CD4-positive, alpha-beta T cell treated with Interleukin-21 for 1 hour (primary cell): ENCODE results near the gene PLAAT2.
"Not testable (repeated sequence)": the region's sequence is repeated elsewhere in the genome, so short reads cannot be mapped to it uniquely, and the experiment has no call there.

ENCODE experiments used
- DNase-seq: peaks from one replicate; pipeline ENCODE4 v3.0.0-alpha.2; 2020

The PLAAT2 gene

DNA sequence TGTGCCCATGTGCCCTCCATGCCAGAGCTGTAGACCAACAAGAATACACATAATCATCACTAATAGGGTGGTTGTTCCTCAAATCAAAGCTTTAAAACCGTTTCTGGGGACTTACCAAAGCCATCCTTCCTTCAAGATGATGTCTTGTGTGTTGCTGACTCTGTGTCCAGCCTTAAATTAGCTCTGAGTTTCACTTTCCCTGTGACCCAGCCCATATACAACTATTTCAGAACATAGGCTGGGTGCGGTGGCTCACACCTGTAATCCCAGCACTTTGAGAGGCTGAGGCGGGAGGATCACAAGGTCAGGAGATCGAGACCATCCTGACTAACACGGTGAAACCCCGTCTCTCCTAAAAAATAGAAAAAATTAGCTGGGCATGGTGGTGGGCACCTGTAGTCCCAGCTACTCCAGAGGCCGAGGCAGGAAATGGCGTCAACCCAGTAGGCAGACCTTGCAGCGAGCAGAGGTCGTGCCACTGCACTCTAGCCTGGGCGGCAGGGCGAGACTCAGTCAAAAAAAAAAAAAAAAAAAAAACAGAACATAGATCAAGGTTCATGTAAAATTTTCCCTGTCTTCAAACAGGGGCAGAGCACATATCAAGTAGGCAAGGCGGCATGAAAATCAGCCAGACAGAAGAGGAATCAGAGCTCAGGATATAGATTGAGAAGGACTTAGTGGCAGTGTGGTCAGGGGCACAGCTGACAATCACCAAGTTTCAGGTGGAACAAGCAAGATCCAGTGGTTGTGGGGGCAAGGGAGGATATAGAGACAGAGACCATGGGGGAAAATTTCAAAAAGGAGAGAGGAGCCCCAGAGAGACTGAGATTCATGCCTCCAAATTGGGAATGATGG, at the start of gene PLAAT2:
Gene PLAAT2, minus strand, starts transcription at position 179 of the 855 bp plus-strand sequence. Its CDS starts 55 bp downstream, at position 124.
- DNase-seq = no peak

DNA sequence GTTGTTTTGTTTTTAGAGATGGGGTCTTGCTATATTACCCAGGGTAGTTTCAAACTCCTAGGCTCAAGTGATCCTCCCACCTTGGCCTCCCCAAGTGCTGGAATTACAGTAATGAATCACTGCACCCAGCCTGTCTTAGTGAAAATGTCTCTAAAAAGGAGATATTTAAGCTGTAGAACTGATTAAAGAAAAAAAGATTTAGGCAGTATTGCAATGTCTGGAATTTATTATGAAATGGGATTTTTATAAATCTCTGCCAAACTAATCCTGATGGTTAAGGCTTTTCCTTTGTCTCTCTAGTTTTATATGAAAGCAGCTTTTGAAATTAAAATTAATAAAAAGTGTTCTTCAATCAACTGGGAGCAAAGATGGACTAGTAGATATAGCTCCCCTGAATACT, 49.0 kb upstream of the PLAAT2 start:
- no peak for DNase-seq

DNA sequence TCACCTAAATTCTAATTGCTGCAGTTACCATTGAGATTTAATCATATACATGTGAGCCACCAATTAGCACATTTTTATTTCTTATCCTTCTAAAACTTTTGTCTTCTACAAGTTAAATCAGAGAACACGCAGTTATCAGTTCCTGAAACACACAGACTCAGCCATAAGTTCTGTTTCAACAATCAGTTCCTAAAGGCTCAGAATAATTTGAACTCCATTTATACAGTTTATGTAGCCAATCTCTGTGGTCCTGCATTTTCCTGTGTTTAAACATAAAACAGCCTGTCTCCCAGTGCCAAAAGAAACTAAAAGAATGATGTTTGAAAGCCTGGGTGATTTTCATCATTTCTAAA, 48.2 kb upstream of the PLAAT2 start:
- DNase-seq = no peak

DNA sequence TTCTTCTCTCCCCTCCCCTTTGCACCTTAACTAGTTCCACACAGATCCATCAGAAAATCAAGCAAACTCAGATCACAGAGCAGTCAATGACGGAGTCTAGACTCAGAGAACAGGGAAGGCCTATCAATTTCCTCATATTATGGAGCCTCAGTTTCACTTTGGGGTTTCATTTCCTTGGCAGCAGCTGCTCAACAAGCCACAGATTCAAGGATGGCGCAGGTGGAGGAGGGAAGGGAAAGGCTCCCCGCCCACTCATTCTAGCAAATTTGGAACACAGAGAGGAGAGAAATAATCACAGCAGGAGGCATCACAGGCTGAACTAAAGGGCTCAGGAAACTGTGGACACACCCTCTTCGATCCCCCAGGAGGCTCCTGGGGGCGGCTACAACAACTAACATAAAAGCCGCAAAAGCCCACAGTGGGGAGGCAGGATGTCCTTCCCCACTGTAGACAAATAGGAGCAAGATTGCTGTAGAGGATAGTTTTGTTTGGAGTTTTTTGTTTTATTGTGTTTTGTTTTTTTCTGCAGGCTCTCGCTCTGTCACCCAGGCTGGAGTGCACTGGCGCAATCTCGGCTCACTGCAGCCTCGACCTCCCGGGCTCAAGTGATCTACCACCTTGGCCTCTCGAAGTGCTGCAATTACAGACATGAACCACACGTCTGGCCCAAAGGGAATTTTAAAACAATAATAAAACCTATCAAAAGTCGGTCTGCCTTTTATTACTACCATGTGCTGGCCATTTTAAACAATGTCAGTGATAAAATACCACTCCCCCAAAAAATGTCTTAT, 47.6 kb upstream of the PLAAT2 start:
- no peak for DNase-seq

DNA sequence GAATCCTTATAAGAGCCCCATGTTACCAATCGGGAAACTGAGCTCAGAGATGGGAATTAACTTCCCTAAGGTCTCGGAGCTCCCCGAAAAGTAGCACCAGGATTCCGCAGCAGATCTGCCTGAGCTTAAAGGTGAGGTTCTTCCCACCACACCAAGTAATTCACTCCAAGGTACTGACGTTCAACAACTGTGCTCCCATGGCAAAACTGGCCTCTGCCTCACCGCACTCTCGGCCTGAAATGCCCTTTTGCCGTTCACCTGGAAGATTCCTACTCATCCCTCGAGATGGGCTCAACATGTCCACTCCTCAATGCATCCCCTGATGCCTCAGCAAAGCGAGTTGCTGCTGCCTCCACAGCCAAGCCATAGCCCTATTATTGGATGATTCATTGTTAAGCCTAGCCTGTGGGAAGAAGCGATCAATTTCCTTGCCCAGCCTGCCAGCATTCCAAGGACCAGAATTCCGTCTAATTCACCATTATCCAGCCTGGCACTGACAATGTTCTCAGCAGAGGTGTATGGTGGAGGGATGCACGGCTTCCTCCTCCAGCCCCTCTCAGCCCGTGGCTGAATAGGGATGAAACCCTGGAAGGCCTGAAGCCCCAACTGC, 46.9 kb upstream of the PLAAT2 start:
- DNase-seq = no peak

DNA sequence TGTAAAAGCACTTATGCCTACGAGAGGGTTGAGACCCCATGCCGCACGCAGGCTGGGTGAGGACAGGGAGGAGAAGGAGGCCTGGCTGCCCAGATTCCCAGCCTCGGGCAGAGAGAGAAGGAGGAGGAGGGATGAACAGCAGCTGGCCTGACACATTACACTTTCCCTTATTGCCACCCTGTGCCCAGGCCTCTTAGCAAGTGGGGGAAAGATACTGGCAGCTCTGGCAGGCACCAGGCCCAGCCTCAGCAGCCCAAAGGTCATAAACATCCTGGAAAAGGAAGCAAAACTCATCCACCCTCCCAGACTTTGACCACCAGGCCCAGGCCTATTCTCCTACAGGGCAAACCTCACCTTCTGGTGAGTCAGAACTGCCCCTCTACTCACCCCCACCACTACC, 46.4 kb upstream of the PLAAT2 start:
- DNase-seq = no peak

DNA sequence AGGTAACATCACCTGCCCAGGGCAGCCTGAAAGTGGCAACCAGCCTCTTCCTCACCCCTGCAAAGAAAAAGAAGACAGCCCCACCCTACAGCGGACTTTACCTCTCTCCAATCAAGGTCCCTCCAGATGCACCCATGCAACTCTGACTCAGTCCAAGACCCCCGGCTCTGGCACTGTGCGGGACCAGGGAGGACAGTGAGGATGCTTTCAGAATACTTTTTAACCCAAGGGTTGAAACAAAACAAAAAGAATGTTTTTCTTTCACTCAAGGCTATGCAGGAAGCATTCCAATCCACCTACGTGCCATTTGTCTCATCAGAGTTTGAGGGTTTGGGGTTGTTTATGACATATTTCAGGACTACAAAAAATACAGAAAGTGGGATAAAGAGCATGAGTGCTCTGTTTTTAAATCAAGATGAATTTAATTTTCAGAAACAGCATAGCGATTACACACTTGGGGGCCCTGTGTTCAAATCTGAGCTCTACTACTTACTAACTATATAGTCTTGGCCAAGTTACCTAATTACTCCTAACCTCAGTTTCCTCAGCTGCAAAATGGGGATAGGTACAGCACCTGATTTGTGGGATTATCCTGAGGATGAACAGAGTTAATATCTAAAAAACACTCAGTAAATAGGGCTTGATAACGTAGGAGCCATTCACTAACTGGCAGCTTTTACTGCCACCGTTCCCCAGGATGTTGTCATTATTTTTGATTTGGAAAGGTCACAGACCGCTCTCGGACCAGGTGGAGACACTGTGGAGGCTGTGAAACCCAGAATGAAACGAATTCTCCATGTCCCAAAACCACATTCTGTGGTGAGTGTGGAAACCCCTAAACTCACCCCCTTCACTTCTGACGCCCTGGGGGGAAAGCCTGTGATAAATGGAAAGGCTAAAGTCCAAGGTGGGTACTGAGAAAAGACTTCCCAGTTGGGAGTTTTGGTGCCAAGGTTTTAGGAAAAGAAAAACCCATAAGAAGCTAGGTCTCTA, 45.5 kb upstream of the PLAAT2 start:
- no peak for DNase-seq

DNA sequence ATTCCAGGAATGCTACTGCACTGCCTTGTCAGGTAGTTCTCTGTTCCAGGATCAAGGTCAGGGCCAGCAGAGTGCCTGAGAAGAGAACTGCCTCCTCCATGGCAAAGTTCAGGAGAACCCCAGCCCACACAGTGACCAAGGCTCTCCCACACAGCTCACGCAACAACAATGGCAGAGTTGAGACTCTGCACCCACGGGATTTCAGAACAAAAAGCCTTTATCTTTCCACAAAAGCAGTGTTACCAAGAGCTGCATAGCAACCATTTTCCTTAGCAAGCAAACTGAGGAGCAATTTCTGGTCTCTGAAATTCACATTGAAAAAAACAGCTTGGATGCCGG, 40.0 kb upstream of the PLAAT2 start:
- no peak for DNase-seq

DNA sequence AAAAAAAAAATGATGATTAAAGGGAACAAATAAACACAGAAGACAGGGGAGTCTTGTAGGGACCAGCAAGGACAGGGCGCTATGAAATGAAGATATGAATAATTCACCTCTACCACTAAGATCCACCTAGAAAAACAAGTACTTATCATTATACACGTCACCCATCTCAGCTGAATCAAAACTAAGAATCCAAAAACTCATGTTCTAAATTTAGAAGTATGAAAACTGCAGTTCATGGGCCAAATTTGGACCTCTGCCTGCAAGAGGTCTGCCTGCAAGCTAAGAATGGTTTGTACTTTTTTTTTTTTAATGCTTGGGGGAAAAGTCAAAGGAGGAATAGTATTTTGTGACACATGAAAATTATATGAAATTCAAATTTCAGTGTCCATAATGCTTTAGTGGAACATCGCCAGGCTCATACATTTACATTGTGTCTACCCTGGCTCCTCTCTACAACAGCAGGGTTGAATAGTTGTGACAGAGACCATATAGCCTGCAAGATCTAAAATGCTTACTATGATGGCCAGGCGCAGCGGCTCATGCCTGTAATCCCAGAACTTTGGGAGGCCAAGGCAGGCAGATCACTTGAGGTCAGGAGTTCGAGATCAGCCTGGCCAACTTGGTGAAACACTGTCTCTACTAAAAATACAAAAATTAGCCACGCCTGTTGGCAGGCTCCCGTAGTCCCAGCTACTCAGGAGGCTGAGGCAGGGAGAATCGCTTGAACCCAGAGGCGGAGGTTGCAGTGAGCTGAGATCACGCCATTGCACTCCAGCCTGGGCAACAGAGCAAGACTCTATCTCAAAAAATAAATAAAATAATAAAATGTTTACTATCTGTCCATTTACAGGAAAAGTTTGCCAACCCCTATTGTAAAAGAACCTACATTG, 39.4 kb upstream of the PLAAT2 start:
- DNase-seq = not testable (repeated sequence)

DNA sequence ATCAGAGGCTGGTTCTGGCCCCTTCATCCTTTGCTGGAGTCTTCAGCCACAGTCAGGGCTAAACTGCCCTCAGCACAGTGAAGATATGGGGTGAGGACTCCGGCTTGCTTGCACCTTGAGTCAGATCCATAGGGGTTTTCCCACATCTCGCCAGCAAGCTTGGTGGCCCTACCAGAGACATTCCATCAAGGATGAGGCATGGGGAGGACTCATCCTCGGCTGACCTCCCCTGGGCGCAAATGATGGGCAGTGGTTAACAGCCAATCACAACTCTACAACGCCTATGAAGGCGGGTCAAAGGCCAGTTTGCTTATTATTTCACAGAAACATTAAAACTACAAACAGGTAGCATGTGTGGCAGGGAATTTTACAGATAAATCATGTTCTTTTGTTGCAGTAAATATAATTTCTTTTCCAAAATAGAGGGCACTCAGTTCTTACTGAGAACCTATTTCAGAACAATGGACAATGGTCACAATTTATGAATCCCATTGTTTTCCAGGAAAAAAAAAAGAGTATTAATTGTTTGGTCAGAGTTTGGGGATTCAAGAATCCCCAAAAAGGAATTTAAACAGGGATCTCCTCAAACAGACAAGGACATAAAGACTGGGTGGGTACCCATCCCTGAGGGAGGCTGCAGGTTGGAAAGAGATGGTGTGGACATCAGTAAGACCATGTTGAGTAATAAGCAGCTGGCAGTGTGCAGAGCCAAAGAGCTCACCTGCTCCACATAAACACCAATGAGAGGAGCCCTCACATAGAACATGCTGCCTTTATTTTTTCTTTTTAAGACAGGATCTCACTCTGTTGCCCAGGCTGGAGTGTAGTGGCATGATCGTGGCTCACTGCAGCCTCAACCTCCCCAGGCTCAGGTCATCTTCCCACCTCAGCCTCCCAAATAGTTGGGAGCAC, 36.3 kb upstream of the PLAAT2 start:
- DNase-seq = no peak

DNA sequence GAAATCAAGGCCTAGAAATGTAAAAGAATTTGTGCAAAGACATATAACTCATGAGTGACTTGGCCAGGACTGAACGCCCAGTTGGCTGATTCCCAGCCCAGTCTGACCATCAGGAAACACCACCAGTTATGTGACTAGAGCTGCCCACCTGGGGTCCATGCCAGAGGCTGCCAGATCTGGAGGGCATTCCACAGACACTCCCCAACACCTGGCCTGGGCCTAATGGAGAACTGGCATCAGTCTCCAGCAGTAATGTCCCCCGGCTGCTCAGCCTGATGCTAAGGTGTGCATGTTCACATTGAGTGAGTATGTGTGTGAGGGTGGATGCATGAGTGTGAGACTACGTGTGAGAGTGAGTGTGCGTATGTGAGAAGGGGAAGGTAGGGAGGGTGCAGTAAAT, 35.4 kb upstream of the PLAAT2 start:
- no peak for DNase-seq

DNA sequence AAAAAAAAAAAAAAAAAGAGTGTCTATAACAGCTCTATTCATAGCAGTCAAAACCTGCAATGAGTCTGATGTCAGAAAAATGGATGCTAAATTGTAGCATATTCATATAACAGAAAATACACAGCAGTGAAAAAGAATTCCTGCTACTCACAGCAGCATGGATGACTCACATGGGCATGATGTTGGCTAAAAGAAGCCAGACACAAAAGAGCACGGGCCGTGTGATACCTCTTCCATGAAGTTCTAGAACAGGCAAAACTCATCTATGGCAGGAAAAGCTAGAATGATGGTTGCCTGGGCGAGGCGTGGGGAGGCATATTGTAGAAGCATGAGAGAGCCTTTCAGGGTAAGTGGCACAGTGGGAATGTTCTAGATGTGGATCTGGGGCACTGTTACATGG, 32.1 kb upstream of the PLAAT2 start:
- no peak for DNase-seq

DNA sequence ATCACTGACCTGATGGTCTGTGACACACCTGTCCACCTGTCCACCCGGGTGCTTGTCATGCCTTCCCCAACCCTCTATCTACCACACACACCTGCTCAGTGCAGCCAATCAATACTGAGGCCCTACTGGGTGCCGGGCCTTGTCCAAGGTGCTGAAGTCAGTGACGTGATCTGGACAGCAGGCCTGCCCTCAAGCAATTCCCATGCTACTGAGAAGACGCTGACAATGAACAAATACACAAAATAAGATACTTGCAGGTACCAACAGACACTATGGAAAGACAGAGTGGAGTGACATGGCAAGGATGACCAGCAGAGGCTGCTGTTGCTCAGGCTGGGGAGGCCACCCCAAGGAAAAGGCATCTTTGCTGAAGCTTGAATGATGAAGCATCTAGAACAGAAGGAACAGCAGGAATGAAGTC, 29.8 kb upstream of the PLAAT2 start:
- DNase-seq = no peak

DNA sequence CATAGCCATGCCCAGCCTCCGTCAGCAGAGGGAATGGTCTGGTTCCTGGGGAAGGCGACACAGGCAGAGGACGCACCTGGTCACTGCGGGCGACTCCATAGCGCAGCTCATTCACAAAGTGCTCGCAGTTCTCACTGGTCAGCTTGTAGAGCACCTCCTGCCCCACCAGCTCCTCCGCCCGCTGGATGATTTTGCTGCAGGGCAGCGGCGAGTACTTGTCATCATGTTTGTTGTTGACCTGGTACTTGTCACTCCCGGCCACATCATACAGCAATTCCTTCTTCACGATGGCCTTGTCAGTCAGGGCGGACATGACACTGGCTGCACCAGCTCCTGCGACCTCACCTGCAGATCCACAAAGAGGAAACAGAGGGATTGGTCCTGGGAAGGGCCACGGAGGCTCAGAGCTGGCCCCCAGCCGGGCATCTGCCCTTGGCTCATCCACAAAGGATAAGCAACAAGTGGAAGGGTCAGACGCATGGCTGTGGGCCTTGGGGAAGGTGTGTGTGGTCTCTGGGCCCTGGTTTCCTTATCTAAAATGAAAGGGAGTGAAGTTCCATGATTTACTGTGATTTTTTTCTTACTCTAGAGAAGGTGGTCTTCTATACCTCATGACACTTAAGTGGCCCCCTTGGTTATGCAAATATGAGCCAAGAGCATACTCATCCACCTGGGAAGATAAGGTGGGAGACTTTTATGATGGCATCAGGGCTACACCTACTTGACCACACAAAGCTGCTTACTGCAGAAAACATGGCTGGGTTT, 27.0 kb upstream of the PLAAT2 start:
- DNase-seq = no peak

DNA sequence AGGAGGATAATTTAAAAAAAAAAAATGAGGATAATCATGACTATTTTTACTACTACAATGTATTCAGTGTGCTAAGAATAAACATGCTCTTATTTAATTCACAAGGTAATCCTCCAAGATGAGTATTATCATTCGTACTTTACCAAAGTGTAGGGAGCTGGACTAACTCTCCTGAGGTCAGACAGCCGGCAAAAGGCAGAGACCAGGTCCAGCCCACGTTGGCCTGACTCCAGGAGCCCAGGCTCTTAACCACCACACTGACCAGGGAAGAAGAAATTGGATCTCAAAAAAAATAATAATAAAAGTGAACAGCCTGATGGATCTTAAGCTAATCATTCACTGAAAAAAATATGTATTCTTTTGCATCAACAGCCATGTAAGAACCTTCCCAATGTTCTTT, 25.8 kb upstream of the PLAAT2 start:
- no peak for DNase-seq

DNA sequence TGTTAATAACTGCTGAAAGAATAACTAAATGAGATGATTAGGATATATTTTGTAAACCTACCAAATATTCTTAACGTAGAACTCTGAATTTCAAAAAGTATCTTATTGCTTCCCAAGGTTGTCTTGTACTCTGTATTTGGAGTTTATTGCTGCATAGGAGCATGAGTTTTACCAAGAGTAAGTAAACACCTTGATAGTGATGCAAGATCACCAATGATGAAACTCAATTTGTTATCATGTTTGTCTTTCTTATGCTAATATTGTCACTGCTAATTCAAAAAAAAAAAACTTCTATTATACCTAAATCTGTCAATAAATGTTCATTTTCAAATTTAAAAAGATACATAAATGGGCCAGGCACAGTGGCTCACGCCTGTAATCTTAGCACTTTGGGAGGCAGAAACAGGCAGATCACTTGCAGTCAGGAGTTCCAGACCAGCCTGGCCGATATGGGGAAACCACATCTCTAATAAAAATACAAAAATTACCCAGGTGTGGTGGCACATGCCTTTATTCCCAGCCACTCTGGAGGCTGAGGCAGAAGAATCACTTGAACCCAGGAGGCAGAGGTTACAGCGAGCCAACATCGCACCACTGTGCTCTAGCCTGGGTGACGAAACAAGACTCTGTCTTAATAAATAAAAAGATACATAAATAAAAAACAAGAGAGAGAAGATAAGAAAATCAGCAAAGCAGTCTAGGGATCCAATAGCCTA, 23.4 kb upstream of the PLAAT2 start:
- DNase-seq = no peak

DNA sequence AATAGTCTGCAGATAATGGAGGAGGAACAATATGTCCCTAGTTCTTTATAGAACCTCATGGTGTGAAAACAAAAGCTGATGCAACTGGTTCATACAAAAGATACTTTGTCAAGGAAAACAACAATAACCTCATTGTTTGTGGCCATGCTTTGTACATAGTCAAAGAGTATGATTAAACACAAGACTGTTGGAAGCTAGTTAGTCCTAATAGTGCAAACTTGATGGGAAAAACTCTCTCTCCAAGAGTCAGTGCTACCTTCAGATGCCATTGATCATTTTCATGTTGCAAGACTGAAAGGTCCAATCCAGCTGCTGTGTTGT, 20.1 kb upstream of the PLAAT2 start:
- DNase-seq = no peak

DNA sequence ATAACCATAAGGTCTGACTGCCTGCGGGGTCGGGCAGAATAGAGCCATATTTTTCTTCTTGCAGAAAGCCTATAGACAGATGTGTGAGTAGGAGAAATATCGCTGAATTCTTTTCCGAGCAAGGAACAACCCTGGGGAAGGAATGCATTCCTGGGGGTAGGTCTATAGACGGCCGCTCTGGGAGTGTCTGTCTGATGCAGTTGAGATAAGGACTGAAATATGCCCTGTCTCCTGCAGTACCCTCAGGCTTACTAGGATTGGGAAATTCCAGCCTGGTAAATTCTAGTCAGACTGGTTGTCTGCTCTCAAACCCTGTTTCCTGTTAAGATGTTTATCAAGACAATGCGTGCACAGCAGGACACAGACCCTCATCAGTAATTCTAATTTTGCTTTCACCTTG, 18.0 kb upstream of the PLAAT2 start:
- DNase-seq = not testable (repeated sequence)

DNA sequence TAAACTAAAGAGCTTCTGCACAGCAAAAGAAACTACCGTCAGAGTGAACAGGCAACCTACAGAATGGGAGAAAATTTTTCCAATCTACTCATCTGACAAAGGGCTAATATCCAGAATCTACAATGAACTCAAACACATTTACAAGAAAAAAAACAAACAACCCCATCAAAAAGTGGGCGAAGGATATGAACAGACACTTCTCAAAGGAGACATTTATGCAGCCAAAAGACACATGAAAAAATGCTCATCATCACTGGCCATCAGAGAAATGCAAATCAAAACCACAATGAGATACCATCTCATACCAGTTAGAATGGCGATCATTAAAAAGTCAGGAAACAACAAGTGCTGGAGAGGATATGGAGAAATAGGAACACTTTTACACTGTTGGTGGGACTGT, 15.7 kb upstream of the PLAAT2 start:
- DNase-seq = not testable (repeated sequence)
